HG03460 (cell line): ENCODE measurements around the gene ADD1.
A peak's percentile ranks its signal among the peaks of the same experiment; 100 is the strongest.
"Not testable (repeated sequence)": the region's sequence is repeated elsewhere in the genome, so short reads cannot be mapped to it uniquely, and the experiment has no call there.

Experiments used
- ATAC-seq: cut with Tn5 transposase; IDR thresholded peaks from one replicate; pipeline ENCODE4 v1.9.1; 2021; ENCODE audit not compliant: unreplicated experiment

ADD1 gene

DNA sequence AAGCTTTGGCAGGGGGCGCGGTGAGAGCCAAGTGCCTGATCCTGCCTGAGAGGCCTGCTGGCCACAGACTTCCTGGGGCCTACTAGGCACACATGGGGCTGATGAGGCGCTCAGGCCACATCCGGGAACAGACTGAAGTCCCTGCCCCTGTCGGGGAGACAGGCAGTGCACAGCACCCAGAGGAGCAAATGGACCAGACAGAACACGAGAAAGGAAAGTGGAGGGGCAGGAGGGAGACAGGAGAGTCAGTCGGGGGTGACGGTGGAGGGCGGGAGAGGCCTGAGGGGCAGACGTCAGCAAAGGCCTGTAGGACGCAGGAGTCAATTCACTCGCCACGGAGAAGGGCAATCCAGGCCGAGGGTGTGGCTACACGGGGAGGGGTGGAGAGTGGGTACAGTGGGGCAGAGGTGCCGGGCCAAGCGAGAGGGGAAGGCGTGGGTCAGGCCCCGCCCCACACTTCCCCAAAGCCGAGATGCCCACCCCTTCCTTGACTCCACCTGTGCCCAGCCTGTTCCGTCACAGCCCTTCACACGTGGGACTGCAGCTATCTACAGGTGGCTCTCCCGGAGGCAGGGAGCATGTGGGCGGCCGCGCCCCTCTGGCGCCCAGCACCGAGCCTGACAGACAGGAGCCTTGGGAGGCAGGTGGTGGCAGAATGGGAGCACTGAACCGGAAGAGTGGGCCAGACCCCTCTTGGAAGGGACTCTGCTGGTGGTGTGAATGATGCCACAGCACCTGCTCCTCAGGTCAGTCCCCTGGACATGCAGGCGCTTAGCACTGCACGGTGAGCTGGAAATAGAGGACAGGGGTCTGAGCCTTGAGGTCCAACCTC lies 99.1 kb downstream of the ADD1 start:
- no peak for ATAC-seq

DNA sequence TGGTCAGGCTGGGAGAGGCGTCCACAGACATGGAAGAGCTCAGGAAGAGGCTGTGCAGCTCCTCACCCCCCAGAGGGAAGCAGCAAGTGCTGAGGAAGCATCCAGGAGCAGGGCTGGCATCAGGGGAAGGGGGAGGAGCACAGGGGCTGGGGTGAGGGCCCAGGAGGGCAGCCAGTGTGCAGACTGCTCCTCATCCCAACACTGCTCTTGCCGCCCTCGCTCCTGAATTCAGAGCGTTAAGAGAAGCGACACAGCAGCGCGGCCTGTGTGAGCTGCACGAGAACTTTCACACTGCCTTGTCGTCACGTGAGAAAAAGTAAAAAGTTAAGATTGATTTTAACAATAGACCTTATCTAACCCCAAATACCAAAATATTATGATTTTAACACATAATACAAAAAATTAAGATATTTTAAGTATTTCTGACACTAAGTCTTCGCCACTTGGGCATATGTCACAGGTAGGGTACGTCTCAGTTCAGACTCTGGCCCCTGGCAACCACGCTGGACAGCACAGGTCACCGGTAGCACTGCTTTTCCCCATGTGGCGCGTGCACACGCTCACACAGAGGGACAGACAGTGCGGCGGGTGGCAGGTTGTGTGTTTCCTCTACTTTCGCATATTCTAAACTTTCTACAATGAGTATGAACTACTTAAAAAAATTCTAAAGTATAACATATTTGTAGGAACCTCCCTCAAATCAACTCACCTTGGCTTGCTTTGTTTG lies 99.9 kb downstream of the ADD1 start:
- ATAC-seq: no peak

DNA sequence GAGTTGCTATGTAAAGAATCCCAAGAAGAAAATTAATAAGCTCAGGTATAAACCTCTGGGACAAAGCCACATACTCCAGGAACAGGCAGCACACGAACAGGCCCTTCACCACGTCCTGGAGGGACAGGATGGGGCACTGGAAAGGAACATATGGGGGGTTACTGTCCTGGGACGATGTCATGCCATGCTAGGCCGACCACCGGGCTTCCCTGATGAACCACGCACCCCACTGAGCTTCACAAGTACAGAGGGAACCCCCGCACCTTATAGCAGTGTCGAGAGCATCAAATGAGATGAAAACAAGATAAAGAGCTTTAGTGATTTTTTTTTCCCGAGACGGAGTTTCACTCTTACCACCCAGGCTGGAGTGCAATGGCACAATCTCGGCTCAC lies 100.4 kb downstream of the ADD1 start:
- ATAC-seq: no peak

DNA sequence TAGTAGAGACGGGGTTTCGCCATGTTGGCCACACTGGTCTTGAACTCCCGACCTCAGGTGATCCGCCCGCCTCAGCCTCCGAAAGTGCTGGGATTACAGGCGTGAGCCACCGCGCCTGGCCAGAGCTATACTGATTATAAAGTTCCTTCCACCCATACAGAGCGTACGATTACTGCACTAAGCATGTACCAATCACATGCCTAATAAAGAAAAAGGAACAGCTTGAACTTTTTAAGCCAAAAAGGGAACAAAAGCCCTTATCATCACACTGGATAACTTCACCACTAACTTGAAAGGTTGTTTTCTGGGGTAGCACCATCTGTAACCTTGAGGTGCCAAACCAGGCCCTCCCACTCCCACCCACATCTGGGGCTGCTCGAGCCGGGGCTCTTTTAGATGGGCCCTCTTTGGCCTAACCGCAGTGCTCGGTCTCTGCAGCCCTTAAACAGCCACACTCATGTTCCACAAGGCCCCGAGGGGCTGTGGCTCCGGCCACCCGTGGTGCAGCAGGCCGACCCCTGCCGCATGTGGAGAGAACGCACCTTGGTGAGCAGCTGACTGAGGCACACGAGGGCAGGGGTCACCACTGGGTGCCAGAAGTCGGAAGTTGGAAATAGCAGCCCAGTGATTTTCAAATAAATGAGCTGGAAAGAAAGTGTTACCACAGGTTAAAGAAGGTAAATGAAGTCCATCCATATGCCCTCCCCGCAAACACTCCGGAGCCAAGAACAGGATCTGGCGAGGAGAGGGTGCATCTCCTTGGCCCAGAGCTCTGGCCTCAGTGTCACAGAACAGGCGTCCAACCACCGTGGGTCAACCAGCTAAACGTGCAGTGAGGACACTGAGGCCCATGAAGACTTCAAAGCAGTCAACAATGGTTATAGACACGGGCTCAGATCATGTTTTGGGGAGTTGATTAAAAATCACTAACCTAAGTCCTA lies 101.2 kb downstream of the ADD1 start:
- ATAC-seq: no peak

DNA sequence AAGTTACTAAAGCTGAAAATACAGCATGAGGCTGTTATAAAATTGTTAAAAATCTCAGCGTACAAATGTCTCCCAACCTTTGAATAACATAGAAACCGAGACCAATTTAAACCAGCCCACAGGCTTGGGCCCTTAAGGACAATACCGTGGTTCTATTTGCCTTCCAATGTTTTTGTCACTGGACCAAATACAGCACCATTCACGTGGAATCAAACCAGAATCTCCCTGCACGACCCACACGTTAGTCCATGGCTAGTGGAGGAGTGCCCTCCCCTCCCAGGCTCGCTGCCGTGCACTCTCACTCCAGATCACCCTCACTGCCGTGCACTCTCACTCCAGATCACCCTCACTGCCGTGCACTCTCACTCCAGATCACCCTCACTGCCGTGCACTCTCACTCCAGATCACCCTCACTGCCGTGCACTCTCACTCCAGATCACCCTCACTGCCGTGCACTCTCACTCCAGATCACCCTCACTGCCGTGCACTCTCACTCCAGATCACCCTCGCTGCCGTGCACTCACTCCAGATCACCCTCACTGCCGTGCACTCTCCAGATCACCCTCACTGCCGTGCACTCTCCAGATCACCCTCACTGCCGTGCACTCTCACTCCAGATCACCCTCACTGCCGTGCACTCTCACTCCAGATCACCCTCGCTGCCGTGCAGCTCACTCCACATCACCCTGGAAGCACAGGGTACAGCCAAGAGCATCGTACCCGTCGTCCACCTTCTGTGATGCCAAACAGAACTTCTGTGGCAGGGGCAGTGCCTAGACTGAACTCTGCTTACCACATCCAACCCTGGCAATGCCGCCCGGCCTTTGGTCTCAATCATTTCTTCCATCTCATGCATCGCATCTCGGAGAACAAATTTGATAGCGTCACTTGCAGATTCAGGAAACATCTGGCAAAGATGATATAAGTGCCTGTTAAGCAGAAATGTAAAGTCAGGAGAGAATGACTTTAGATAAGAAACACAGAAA lies 102.3 kb downstream of the ADD1 start:
- not testable (repeated sequence) for ATAC-seq

DNA sequence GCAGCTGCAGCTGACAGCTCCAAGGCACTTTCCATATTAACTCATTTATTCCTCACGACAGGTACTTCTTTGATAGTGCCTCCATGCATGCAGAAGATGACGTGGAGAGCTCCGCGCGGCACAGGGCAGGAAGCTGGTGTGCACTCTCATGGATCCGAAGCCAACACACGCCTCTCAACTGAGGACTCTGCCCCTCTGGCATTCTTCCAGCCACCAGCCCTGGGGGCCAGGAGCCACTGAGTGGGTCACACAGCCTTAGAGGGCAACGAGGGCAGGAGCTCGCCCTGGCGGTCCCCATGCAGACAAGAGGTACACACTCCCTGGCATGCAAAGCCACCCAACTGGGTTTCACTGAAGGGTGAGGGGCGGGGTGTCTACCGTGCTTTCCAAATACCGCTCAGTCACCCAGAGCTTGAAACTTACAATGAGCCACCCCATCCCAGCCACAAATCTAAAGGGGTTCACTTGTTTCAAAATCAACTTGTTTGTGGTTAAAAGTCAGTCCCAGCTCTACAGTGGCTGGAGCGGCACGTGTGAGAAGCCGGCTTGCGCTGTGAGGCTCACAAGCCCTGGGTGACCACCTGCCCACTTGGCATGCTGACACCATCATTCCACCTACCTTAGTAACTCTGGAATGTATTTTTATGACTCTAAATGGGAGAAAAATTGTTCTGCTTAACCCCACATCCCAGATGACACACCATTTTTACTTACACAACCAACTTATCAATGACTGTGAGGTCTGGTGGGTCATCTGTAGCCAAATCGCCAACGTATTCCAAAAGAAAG lies 103.4 kb downstream of the ADD1 start:
- ATAC-seq: no peak

DNA sequence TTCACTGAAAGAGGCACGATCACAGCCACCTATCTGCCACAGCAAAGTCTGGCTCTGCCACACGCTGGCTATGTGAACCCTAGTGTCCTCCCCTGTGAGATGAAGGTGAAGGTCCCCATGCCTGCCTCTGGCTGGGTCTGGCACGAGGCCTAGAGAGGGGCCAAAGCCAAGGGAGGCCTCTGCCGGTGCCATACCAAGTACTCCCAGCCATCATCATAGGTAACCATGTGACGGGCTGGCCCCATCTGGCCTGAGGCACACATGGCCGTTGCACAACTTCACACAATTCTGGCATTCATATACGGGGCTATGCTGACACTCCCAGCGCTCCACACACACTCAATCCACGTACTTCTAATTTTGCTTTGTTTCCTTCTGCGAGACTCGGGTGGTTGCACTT lies 104.3 kb downstream of the ADD1 start:
- ATAC-seq: no peak

DNA sequence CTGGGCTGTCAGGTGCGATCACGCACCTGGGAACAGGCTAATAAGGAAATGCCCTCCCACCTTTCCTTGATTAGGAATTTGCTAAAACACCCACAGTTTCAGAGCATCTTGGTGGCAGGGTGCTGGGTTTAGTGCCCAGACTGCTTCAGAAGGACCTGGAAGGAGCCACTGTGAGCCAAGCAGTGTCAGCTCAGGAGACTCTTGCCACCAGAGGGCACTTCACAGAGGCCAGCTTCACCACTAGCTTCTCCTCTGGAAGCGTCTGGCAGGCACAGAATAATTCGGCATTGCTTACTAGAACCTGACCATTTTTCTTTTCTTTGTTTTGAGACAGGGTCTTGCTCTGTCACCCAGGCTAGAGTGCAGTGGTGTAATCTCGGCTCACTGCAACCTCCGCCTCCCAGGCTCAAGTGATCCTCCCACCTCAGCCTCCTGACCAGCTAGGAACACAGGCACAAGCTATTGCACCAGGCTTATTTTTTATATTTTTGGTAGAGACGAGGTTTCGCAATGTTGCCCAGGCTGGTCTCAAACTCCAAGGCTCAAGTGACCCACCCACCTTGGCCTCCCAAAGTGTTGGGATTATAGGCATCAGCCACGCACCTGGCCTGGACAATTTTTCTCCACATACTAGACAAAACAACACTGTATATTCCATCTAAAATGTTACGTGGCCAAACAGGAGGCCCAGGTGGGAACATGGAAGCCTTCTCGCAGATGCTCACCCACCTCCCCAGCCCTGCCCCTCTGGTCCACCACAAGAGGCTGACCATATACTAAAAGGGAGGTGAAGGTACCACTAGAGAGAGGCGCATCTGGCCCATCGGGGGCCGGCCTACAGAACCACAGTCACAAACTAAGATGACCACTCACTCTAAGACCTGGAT lies 105.5 kb downstream of the ADD1 start:
- no peak for ATAC-seq

DNA sequence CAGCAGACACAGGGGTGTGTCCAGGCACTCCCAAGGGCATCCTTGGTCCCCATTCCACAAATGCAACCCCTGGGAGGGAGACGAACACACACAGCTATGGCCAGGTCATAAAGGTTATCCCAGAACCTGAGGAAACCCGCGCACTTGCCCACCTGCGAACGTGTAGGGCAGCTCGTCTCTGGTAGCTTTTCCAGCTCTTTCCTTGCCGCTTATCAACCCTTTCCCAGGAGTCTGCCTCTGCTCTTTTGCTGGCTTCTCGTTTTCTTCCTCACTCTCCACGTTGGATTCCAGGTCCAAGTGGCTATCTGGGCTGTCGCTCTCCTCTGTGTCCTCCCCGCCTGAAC lies 106.1 kb downstream of the ADD1 start:
- ATAC-seq: no peak

DNA sequence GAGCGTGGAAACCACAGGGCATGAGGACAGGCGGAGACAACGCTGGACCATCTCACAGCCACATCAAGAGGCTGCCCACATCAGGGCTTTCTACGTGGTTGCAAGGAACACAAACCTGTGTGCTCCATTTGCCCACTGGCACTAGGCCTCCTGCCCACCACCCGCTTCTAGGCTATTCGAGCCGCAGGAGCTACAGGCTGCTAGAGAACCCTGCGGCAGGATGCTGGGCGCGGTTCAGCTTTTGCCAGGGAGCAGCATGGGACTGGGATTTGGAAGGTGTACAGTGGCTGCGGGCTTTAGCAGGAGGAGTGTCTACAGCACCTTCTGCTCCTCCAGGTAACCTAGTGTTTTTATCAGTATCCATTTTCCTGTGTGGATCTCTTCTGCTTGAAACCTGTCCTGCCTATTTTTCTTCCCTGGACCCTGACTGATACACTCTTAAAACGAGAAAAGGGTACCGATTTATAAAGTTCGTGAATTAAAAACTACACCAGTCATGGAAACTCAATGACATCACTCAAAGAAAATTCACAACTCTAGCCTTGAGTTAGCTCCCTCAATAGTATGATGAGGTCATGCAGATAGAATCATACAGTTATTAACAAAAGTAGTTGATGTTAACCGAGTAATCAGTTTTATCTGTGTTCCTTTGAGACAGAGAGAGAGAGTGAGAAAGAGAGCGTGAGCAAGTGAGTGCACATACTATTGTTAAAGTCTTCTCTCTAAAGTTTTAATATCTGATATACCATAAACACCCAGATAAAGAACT lies 106.8 kb downstream of the ADD1 start:
- no peak for ATAC-seq

DNA sequence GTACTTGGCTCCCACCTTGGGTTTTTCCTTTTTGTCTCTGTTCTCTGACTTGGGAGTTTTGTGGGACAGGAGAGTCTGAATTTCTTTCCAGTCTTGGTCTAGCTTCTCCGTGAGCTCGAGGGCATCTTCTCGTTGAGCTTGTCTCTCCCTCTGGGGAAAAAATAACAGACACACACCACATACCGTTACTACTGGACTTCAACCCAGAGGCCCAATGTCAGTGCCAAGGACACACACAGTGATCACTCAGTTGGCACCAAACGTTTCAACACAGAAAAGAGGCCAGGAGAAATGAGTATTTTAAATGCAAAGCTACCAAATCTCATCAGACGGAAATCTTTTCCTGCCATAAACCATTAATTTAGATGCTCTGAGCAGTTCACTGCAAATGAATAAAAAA lies 109.9 kb downstream of the ADD1 start:
- ATAC-seq: no peak

DNA sequence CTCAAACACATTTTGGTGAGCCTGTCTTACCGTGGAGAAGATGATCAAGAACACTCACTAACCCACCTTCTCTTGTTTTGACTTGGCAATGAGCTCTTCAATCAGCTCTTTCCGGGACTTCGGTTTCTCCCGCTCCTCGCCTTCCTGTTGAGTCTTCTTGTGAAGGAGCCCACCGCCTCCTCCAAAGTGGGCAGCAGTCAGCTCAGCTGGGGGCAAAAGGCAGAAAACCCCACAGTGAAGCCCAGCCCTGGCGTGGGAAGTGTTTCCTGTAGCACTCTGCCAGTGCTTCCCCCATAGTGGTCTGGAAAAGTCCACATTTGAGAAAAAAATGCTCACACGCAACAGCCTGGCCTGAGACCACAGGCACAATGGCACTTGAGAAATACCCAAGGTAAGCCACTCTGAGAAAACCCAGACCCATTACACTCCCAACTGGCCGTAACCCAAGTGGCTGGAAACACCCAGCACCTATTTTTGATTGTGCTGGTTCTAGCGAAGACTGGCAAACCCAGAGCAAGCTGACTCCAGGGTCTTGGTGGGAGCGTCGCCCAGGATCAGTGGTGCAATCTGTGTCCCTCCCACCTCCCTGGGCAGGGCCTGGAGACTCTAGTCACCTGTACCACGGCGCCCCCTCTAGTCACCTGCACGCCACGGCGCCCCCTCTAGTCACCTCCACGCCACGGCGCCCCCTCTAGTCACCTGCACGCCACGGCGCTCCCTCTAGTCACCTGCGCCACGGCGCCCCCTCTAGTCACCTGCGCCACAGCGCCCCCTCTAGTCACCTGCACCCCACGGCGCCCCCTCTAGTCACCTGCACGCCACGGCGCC lies 110.9 kb downstream of the ADD1 start:
- peak; percentile 53 for ATAC-seq

DNA sequence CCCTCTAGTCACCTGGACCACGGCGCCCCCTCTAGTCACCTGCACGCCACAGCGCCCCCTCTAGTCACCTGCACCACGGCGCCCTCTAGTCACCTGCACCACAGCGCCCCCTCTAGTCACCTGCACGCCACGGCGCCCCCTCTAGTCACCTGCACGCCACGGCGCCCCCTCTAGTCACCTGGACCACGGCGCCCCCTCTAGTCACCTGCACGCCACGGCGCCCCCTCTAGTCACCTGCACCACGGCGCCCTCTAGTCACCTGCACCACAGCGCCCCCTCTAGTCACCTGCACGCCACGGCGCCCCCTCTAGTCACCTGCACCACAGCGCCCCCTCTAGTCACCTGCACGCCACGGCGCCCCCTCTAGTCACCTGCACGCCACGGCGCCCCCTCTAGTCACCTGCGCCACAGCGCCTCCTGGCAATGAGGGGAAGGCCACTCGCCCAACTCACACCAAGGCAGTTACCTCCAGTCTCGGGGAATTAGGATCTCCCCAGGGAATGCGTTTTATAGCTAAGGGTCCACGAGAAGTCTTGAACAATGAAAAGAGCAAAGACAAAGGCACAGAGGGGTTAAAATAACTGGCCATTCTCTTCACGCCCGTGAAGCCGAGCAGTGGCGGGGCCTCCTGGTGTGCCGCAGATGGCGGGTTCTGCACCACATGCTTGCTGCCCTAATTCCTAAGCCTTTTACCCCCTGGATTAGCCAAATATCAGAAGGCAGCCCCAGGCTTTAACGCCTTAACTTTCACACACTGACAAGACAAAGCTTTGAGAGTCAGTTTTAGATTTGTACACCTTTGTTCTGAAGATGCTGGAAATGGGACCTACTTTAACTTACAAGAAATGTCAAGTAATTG lies 111.8 kb downstream of the ADD1 start:
- ATAC-seq: not testable (repeated sequence)

DNA sequence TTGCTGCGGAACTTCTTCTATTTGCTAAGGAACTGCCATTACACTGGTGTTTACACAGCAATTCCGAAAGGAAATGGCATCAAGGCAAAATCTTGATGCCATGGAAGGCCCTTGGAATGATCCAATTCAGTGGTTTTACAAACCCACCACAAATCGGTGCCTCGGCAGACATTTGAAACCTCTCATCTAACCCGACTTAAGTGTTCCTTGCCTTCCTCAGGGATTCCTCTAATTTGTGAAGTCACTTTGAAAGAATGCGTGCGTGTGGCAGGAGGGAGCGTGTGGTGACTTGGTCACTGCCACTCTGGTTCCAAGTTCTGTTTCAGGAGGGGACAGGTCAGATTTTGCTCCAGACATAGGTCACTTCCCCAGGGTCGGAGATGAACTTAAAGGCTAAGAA lies 114.8 kb downstream of the ADD1 start:
- ATAC-seq: no peak

DNA sequence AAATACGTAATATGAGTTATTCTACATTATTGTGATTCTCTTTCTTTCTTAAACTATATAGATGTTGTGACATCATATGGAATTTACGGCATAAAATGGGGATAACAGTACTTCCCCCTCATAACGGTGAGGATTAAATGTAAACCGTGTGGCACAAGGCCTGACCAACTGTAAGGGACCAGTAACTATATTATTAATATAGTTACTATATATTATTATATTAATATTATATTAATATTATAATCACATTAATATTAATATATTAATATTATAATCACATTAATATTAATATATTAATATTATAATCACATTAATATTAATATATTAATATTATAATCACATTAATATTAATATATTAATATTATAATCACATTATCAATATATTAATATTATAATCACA lies 116.8 kb downstream of the ADD1 start:
- ATAC-seq: not testable (repeated sequence)

DNA sequence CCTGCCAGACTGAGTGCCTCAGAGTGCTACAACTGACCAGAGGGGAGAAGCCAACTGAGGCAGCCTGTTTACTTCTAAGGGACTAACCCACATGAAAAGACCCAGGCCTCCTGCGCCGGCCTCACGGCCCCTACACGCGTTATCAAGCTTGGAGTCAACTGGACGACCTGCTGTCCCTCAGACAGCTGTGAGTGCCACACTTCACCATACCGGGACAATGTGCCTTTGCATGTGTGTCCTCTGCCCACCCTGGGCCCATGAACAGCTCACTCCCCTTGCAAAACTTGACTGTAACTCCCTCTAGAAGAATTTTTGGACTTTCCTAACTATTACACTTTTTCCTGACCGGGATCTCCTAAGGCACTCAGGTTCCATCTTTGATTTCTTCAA lies 117.8 kb downstream of the ADD1 start:
- ATAC-seq: no peak
